H9 (cell line): ENCODE measurements around the gene CBX8. TPM values are rescaled to one million over a fixed set of nuclear protein-coding genes. Genes with fewer than 3 reads are reported as not detected.
A peak's percentile ranks its signal among the peaks of the same experiment; 100 is the strongest.

Experiments
- DNase-seq: peaks from one replicate; pipeline ENCODE4 v3.0.0-alpha.2; 2017
- H2AFZ ChIP-seq: one replicate; pipeline ENCODE4 v1.6.1; 2013; ENCODE audit warnings: mild to moderate bottlenecking, low read length, control low read depth, moderate library complexity
- H2AK5ac ChIP-seq: 2 replicates; pipeline ENCODE4 v1.6.1; 2013; ENCODE audit warnings: low read length, control low read depth, mixed read lengths; ENCODE audit not compliant: insufficient read length
- H2BK120ac ChIP-seq: one replicate; pipeline ENCODE4 v1.6.1; 2013; ENCODE audit warnings: low read depth, mild to moderate bottlenecking, low read length, control low read depth, inconsistent platforms; ENCODE audit not compliant: poor library complexity, severe bottlenecking
- H2BK12ac ChIP-seq: 2 replicates; pipeline ENCODE4 v1.6.1; 2013; ENCODE audit warnings: low read length, control low read depth, mixed read lengths, low read depth; ENCODE audit not compliant: insufficient read length
- H2BK15ac ChIP-seq: 2 replicates; pipeline ENCODE4 v1.6.1; 2013; ENCODE audit warnings: low read depth, low read length, control low read depth
- H2BK20ac ChIP-seq: one replicate; pipeline ENCODE4 v1.6.1; 2013; ENCODE audit warnings: low read depth, mild to moderate bottlenecking, low read length, control low read depth, inconsistent platforms; ENCODE audit not compliant: poor library complexity, severe bottlenecking
- H2BK5ac ChIP-seq: 2 replicates; pipeline ENCODE4 v1.6.1; 2013; ENCODE audit warnings: low read length, control low read depth, mixed read lengths; ENCODE audit not compliant: insufficient read length
- H3K14ac ChIP-seq: 2 replicates; pipeline ENCODE4 v1.6.1; 2013; ENCODE audit warnings: low read length, control low read depth; ENCODE audit not compliant: insufficient read depth
- H3K18ac ChIP-seq: 2 replicates; pipeline ENCODE4 v1.6.1; 2013; ENCODE audit warnings: low read depth, mild to moderate bottlenecking, mixed read lengths, low read length, control low read depth; ENCODE audit not compliant: insufficient read length
- H3K23ac ChIP-seq: 2 replicates; pipeline ENCODE4 v1.6.1; 2013; ENCODE audit warnings: low read length, control low read depth, mixed read lengths, low read depth; ENCODE audit not compliant: insufficient read length
- H3K23me2 ChIP-seq: 2 replicates; pipeline ENCODE4 v1.6.1; 2013; ENCODE audit warnings: low read depth, mild to moderate bottlenecking, mixed read lengths, low read length, control low read depth; ENCODE audit not compliant: insufficient read length, poor library complexity, severe bottlenecking
- H3K27ac ChIP-seq: 2 replicates; pipeline ENCODE4 v1.5.1; 2013; ENCODE audit warnings: low read length, control low read depth, mixed read lengths, low read depth; ENCODE audit not compliant: insufficient read length
- H3K27me3 ChIP-seq: 2 replicates; pipeline ENCODE4 v1.6.1; 2013; ENCODE audit warnings: low read length, control low read depth, inconsistent platforms; ENCODE audit not compliant: insufficient read depth
- H3K4ac ChIP-seq: 2 replicates; pipeline ENCODE4 v1.6.1; 2013; ENCODE audit warnings: low read depth, mild to moderate bottlenecking, control low read depth, inconsistent platforms, low read length, moderate library complexity
- H3K4me1 ChIP-seq: 2 replicates; pipeline ENCODE4 v1.6.1; 2013; ENCODE audit warnings: low read length, control low read depth, inconsistent platforms; ENCODE audit not compliant: insufficient read depth
- H3K4me2 ChIP-seq: 2 replicates; pipeline ENCODE4 v1.6.1; 2013; ENCODE audit warnings: low read length, control low read depth, mixed read lengths; ENCODE audit not compliant: insufficient read length, insufficient read depth
- H3K56ac ChIP-seq: 2 replicates; pipeline ENCODE4 v1.6.1; 2013; ENCODE audit warnings: low read depth, mild to moderate bottlenecking, mixed read lengths, low read length, control low read depth; ENCODE audit not compliant: insufficient read length
- H3K79me1 ChIP-seq: 2 replicates; pipeline ENCODE4 v1.6.1; 2013; ENCODE audit warnings: low read depth, mild to moderate bottlenecking, moderate library complexity, low read length, control low read depth, inconsistent platforms; ENCODE audit not compliant: insufficient read depth, poor library complexity, severe bottlenecking
- H3K79me2 ChIP-seq: 2 replicates; pipeline ENCODE4 v1.6.1; 2013; ENCODE audit warnings: low read length, control low read depth, inconsistent platforms; ENCODE audit not compliant: insufficient read depth
- H3K9ac ChIP-seq: 2 replicates; pipeline ENCODE4 v1.6.1; 2013; ENCODE audit warnings: low read length, control low read depth, mixed read lengths; ENCODE audit not compliant: insufficient read length; ENCODE audit errors: extremely low read depth
- H3K9me3 ChIP-seq: one replicate; pipeline ENCODE4 v1.6.1; 2013; ENCODE audit warnings: low read depth, low read length, inconsistent platforms; ENCODE audit not compliant: control insufficient read depth
- H3T11ph ChIP-seq: one replicate; pipeline ENCODE4 v1.6.1; 2013; ENCODE audit warnings: mild to moderate bottlenecking, low read length, control low read depth, inconsistent platforms
- H4K20me1 ChIP-seq: one replicate; pipeline ENCODE4 v1.6.1; 2013; ENCODE audit not compliant: control insufficient read depth, insufficient read length, insufficient read depth
- H4K5ac ChIP-seq: 2 replicates; pipeline ENCODE4 v1.6.1; 2013; ENCODE audit warnings: low read depth, mild to moderate bottlenecking, mixed read lengths, low read length, control low read depth; ENCODE audit not compliant: insufficient read length
- H4K8ac ChIP-seq: replicated peaks from 2 replicates; pipeline ENCODE4 v1.6.1; 2013; ENCODE audit warnings: low read length, control low read depth, mixed read lengths, low read depth; ENCODE audit not compliant: insufficient read length
- H4K91ac ChIP-seq: 2 replicates; pipeline ENCODE4 v1.6.1; 2013; ENCODE audit warnings: low read depth, mild to moderate bottlenecking, moderate library complexity, mixed read lengths, low read length, control low read depth; ENCODE audit not compliant: insufficient read length
- H3K27ac Mint-ChIP-seq, 3 experiments: 2 replicates in 2 of 3; 3 replicates in 1 of 3; pipeline ENCODE4 v1.8.0; 2020 to 2021; ENCODE audit warnings: mixed read lengths in 3 of 3, mild to moderate bottlenecking in 1 of 3, moderate library complexity in 1 of 3
- H3K27me3 Mint-ChIP-seq: 2 replicates; pipeline ENCODE4 v1.8.0; 2021; ENCODE audit warnings: low read depth, mild to moderate bottlenecking, moderate library complexity, mixed read lengths
- H3K36me3 Mint-ChIP-seq, 3 experiments: 2 replicates in 2 of 3; 3 replicates in 1 of 3; pipeline ENCODE4 v1.8.0; 2020 to 2021; ENCODE audit warnings: low read depth in 3 of 3, mixed read lengths in 3 of 3; ENCODE audit not compliant: insufficient read depth in 1 of 3
- H3K4me1 Mint-ChIP-seq, 2 experiments: 2 replicates each; pipeline ENCODE4 v1.8.0; 2020; ENCODE audit warnings: mixed read lengths in 2 of 2
- H3K4me3 Mint-ChIP-seq, 2 experiments: 2 replicates in 1 of 2; 3 replicates in 1 of 2; pipeline ENCODE4 v1.8.0; 2020 to 2021; ENCODE audit warnings: mild to moderate bottlenecking in 2 of 2, mixed read lengths in 2 of 2, moderate library complexity in 1 of 2
- H3K9me3 Mint-ChIP-seq, 2 experiments: 2 replicates in 1 of 2; 3 replicates in 1 of 2; pipeline ENCODE4 v1.8.0; 2020; ENCODE audit warnings: mild to moderate bottlenecking in 2 of 2, mixed read lengths in 2 of 2, moderate library complexity in 1 of 2
- WGBS: extraction: QIAGEN DNeasy Blood & Tissue Kit; methylation state at CpG from one replicate; pipeline ENCODE4 v1.1.7; 2013; ENCODE audit warnings: missing lambda C conversion rate, low lambda C conversion rate, mixed read lengths; ENCODE audit not compliant: insufficient read length; ENCODE audit errors: extremely low coverage; 5-methylcytosine and 5-hydroxymethylcytosine counted together
- total RNA-seq: library from RNA; stranded (reverse); gene quantifications from 2 replicates; pipeline ENCODE4 v1.2.1, GENCODE V29; 2021
- TF ChIP-seq, protein P1 (sequence below): fragments of 200-600 bp; sonication (generic); conservative IDR thresholded peaks from 3 replicates; pipeline ENCODE4 v1.8.0; 2021; ENCODE audit warnings: antibody characterized with exemption, mild to moderate bottlenecking

The CBX8 gene
- total RNA-seq, 1 experiment from 2014 or later = 1.2 TPM

DNA sequence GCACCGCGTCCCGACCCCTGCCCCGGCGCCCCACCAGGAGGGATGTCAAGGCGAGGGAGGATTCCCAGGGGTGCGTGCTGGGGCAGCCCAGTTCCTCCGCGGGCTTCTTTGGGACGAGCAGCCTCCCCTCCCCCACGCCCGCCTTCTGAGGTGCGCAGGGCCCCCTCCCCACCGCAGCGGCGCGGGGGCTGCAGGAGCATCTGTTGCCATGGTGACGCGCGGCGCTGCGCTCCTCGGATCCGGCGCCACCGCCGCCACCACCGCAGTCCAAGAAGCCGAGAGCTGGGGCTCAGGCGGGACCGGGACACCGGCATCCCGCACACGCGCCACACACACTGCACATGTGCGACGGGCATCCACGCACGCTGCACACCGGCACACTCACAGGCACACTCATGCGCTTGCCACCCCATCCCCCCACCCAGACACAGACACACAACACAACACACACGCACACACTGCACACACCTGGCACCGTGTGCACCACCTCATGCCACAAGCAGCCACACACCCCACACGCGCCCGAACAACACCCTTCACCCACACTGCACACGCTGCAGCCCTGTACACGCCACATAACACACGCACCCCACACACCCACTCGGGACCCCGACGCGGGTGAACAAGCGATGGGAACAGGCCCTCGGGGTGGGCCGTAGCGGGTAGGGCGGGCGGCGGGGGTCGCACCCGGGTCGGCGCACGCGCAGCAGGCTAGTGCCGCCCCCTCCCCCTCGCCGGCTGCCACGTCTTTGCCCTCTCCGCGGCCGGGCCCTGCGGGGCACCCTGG lies 49.2 kb downstream of the CBX8 start:
- TF ChIP-seq, protein P1, sequence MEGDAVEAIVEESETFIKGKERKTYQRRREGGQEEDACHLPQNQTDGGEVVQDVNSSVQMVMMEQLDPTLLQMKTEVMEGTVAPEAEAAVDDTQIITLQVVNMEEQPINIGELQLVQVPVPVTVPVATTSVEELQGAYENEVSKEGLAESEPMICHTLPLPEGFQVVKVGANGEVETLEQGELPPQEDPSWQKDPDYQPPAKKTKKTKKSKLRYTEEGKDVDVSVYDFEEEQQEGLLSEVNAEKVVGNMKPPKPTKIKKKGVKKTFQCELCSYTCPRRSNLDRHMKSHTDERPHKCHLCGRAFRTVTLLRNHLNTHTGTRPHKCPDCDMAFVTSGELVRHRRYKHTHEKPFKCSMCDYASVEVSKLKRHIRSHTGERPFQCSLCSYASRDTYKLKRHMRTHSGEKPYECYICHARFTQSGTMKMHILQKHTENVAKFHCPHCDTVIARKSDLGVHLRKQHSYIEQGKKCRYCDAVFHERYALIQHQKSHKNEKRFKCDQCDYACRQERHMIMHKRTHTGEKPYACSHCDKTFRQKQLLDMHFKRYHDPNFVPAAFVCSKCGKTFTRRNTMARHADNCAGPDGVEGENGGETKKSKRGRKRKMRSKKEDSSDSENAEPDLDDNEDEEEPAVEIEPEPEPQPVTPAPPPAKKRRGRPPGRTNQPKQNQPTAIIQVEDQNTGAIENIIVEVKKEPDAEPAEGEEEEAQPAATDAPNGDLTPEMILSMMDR = no peak
- H3K4me2 ChIP-seq = peak overlapping the region; percentile 59
- H3K23ac ChIP-seq = no peak overlapping the region
- no peak overlapping the region for H3K56ac ChIP-seq
- no peak overlapping the region for H2BK120ac ChIP-seq
- peak overlapping the region; percentile 1 for H3K18ac ChIP-seq
- H3K9me3 ChIP-seq = no peaks in the 10 kb centered on the region
- no peak overlapping the region for H3K9ac ChIP-seq
- Mint-ChIP-seq H3K27ac (no peak overlapping the region), H3K4me3 (peak overlapping the region; percentile 54 to 85), H3K4me1 (peaks cover 12 to 16% of the 10 kb centered on the region in 2 experiments), H3K27me3 (peaks cover 90% of the 10 kb centered on the region), H3K9me3 (no peaks in the 10 kb centered on the region), H3K36me3 (no peaks in the 10 kb centered on the region)
- no peak overlapping the region for H3K27ac ChIP-seq
- no peak overlapping the region for H4K91ac ChIP-seq
- peaks cover 5% of the 10 kb centered on the region for H4K20me1 ChIP-seq
- H2BK5ac ChIP-seq = no peak overlapping the region
- peaks cover 2% of the 10 kb centered on the region; the same call in 1 of the 2 replicates for H3K4me1 ChIP-seq
- peaks cover 17% of the 10 kb centered on the region for H3K27me3 ChIP-seq
- H3K4ac ChIP-seq = no peak overlapping the region
- DNase-seq = peak; percentile 64
- WGBS = no CpG with 5 or more reads among the region's 74 CpGs
- no peak overlapping the region for H3K14ac ChIP-seq
- H3T11ph ChIP-seq = no peak overlapping the region
- H3K79me1 ChIP-seq = no peaks in the 10 kb centered on the region
- H2AFZ ChIP-seq = no peak overlapping the region
- H2AK5ac ChIP-seq = no peak overlapping the region
- no peaks in the 10 kb centered on the region for H3K79me2 ChIP-seq
- H3K23me2 ChIP-seq = peaks cover 14% of the 10 kb centered on the region
- no peak overlapping the region for H2BK15ac ChIP-seq
- H4K8ac ChIP-seq = no peak overlapping the region
- H2BK12ac ChIP-seq = no peak overlapping the region
- H2BK20ac ChIP-seq = no peak overlapping the region
- no peak overlapping the region for H4K5ac ChIP-seq
